Middle frontal gyrus (tissue), 1 donor: ENCODE data around the gene ACADVL.
"Not testable (repeated sequence)": the region's sequence is repeated elsewhere in the genome, so short reads cannot be mapped to it uniquely, and the experiment has no call there.

ENCODE experiments used
- DNase-seq: peaks from one replicate; pipeline ENCODE4 v3.0.0-alpha.2; 2015; ENCODE audit warnings: low spot score; ENCODE audit errors: extremely low spot score

Gene ACADVL

DNA sequence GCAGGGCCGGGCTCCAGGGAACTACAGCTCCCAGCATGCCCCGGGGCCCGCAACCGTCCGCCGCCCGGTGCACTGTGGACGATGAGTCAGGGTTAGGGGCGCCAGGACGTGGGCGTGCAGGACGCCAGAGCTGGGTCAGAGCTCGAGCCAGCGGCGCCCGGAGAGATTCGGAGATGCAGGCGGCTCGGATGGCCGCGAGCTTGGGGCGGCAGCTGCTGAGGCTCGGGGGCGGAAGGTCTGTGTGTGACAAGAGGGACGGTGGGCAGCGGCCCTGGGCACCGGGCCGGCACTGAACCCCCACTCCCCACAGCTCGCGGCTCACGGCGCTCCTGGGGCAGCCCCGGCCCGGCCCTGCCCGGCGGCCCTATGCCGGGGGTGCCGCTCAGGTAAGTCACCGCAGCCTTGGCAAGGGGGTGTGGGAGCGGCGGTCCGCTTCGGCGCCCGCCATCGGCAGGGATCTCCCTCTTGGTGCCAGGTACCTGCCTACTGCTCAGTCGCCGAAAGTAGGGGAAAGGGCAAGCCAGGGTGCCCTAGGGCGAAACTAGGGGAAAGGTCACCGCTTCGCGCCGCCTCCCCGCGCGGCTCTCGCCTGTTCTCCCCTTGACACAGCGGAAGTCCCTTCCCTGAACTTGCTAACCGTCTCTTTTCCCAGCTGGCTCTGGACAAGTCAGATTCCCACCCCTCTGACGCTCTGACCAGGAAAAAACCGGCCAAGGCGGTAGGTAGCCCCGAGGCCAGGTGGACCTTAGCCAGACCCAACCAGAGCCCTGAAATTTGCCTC is at the start of gene ACADVL, which contains the start of gene DLG4:
TSS of gene ACADVL (plus strand) at position 127 of the 781 bp plus-strand sequence. CDS start at position 174, 47 bp downstream.
TSS of gene DLG4 (minus strand) at position 25 of the 781 bp plus-strand sequence.
- DNase-seq: peak; percentile 88

DNA sequence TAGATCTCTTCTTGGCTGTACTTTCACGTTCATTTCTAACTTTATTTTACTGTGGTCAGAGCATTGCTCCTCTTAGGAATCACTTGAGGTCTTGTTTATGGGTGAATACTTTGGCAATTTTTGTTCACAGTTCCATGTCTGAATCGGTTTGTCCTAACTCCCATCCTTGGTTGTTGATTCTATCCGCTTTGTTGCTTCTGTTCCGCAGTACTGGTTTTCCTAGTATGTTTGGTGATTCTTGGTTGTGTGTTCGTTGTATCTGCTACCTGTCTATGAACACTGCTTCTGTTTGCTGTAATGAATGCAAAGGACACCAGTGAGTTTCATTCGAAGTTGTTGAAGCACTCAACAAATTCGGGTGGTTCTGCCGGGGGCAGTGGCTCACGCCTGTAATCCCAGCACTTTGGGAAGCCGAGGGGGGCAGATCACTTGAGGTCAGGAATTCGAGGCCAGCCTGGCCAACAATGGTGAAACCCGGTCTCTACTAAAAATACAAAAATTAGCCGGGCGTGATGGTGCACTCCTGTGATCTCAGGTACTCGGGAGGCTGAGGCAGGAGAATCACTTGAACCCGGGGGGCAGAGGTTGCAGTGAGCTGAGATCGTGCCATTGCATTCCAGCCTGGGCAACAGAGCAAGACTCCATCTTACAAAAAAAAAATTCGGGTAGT is 47.1 kb upstream of the ACADVL start:
- not testable (repeated sequence) for DNase-seq

DNA sequence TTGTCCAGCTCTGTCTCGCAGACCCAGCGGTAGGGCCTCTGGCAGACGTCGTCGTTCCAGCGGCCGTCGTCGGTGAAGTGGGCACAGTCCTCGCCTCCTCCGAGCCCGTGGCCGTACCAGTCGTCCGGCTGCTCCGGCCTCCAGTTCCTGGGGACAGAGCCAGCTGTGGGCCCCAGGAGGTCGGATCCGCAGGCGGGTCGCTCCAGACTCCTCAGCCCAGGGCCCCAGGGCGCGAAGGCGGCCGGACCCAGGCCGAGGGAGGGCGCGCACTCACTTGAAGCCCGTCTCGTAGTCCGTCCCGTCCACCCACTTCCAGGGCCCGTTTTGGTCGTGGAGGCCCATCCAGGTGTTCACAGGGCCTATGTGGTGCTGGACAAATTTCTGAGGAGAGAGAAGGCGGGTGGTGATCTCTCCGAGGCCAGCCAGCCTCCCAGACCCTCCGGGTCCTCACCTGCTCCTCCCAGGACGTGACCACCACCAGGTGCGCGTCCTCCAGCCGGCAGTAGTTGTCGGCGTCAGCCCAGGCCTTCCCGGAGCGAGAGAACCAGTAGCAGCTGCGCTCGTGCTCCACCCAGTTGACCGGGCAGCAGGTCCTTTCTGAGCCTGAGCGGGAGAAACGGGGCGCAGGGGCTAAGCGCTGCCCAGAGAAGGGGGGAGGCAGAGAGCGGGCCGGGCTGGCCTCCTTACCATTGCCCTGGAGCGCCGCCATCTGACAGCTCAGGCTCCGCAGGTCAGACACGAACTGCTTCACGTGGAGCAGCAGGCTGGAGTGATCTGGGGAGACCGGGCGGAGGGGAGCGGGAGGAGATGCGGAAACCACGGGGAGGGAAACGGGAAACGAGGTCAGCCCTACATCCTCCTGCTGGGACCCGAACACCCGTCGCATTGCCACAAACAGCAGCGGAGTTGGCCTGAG is 45.8 kb upstream of the ACADVL start:
- no peak for DNase-seq

DNA sequence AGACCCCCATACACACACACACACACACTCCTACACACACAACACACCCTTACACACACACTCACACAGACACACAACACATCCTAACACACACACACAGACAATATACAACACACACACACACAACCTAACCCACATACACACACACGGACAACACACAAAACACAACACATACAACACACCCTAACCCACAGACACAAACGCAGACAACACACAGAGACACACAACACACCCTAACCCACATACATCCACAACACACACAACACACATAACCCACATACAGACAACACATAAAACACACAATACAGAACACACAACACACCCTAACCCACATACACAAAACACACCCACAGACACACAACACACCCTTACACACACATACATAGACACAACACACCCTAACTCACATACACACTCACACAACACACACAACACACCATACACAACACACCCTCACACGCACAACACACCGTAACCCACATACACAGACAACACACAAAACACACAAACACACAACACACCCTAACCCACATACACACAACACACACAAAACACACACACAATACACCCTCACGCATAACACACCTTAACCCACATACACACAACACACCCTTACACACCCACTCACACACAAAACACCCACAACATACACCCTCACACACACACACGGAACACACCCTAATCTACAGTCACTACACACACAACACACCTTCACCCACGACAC is 45.0 kb upstream of the ACADVL start:
- no peak for DNase-seq

DNA sequence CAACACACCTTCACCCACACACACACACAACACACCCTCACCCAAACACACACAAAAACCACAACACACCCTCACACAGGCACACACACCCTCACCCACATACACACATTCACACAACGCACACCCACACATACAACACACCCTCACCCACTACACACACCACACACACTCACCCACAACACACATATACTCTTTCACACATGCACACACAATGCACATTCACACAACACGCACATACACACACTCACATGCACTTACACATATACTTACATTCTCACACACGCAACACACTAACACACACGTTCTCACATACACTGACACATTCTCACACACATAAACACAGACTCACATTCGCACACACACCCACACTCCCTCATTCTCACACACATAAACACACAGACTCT is 44.4 kb upstream of the ACADVL start:
- DNase-seq: no peak

DNA sequence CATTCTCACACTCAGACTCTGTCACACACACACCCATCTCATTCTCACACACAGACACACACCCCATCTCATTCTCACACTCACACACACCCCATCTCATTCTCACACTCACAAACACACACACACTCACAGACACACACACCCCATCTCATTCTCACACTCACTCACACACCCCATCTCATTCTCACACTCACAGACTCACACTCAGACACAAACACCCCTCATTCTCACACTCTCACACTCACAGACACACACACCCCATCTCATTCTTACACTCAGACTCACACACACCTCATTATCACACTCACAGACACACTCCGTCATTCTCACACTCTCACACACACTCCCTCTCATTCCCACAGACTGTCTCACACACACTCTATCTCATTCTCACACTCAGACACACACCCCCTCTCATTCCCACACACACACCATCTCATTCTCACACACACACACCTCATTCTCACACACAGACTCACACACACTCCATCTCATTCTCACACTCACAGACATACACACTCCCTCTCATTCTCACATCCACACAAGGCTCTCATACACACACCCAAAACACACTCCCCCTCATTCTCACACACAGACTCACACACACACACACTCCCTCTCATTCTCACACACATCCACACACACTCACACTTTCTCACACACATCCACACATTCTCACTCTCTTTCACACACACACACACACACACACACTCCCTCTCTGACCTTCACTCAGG is 43.5 kb upstream of the ACADVL start:
- no peak for DNase-seq

DNA sequence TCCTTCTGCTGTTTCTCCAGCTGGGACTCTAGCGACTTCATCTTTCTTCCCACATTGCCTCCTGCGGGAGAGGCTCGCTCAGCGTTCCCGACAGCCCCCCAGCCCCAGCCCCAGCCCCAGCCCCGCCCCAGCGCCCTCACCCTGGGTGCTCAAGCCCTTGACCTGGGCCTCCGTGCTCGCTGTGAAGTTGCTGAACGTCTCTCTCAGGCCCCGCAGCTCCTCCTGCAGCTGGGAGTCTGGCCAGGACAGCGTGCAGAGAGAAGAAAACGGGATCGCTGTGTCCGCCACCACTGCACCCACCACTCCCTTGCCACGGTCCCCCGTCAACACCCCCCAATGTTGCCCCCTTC is 42.9 kb upstream of the ACADVL start:
- no peak for DNase-seq

DNA sequence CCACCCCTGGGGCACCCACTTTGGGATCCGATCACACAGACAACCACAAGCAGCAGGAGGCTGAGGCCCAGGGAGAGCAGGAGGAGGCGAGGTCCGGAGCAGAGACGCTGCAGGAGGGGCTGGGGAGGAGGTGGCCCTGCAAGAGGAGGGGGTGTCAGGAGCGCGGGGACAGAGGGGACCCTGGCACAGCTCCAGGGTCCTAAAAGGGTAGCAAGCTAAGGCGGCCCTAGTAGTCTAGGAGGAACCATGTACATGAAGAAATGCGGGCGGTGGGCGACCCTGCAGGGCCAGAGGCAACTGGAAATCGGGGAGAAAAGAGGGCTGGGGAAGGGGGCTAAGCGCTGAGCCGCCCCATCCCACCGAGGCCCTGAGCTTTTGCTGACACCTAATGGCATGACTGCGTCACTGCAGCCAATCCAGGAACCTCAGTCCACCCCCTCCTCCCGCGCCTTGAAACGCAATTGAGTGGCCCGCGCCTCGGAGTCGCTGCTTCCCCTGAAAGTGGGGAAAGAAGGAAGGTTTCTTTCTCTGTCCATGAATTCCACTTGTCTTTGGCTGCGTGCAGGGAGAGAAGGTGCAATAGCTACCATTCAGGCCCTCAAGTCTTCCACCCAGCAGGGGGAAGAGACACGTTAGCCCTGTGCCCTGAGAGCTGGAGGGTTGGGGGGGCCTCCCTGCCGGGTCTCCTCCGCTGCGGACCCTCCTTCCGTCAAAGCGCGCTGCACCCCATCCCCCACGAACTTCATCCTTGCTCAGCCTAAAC is 42.4 kb upstream of the ACADVL start:
- DNase-seq: peak; percentile 72

DNA sequence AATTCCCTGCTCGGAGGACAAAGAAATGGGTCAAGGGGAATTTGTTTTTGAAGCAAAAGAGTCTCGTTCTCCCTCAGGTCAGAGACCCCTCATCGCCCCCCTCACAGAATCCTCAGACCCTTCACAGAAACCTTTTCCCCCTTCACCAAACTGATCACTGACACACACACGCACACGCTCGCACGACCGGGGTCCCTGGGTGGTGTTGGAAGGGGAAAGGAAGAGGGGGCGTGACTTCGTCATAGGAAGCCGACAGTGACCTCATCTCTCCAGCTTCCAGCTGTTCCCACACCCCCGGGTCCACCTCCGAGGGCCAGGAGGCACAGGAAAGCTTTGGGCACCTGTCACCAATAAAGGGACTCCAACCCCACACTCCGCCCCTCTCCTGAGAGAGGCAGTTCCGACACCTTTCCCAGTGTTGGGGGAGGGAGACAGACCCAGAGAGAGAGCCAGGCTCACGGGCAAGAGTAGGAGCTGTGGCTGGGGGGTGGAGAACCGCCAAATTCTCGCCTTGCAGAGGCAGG is 41.7 kb upstream of the ACADVL start:
- no peak for DNase-seq

DNA sequence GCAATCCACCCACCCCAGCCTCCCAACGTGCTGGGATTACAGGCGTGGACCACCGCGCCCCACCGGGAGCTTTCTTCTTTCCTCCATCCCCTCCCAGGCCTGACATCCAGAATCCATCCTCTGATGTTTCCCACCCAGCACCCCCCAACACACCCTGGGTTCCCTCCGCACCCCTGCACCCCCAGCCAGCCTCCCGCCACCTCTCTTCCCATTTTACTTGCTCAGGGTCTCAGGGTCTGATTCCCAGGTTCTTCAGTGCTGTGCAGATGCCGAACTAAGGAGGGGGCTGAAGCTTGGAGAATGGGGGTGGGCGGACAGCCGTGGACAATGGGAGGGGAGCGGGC is 40.8 kb upstream of the ACADVL start:
- no peak for DNase-seq

DNA sequence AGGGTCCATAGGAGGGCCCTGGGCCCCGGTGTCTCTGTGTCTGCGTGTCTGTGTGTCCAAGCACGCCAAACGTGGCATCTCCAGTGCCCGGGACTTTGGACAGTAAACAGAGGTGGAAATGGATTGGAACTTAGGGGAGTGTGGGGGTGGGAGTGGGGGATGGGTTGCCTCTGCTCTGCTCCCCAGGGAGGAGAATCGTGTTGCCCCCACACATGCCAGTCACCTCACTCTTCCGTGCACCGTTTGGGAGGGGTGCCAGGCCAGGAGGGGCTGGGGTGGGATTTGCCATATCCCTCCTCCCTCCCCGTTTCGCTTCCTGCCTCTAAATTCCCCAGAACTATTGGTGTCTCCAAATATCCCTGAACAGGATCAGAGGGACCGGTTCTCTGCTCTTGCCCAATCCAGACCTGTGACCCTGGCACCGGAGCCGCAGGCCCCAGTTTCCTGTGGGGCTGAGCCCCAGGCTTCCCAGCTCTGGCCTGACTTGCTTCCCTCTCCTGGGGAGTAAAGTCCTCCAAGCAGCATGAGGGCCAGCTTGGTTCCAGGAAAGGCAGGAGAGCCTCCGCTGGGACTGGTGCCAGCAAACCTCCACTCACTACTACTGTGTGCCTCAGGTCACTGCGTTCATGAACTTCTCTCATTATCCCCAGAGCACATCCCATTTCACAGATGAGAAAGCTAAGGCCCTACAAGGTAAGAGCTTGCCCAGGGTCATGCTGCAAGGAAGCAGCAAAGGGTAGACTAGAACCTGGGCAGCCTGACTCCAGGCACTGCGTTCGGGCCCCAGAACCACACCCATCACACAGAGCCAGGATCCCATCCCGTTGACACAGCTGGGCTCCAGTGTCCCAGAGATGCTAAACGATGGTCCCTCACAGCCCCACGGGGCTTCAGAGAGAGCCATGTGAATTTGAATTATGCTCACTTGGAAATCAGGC is 40.2 kb upstream of the ACADVL start, which contains the start of gene ASGR1:
TSS of gene ASGR1 (minus strand) at position 54 of the 938 bp plus-strand sequence. CDS start 807 bp downstream, outside the sequence.
- no peak for DNase-seq

DNA sequence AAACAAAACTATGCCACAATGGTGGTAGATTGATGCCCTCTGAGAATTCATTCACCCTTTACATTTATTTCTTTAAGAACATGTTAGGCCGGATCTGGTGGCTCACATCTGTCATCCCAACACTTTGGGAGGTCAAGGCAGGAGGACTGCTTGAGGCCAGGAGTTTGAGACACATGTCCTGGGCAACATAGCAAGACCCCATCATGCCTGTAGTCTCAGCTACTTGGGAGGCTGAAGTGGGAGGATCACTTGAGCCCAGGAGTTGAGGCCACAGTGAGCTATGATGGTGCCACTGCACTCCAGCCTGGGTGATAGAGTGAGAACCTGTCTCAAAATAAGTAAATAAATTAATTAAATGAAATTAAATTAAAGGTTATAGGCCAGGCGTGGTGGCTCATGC is 37.6 kb upstream of the ACADVL start:
- not testable (repeated sequence) for DNase-seq

DNA sequence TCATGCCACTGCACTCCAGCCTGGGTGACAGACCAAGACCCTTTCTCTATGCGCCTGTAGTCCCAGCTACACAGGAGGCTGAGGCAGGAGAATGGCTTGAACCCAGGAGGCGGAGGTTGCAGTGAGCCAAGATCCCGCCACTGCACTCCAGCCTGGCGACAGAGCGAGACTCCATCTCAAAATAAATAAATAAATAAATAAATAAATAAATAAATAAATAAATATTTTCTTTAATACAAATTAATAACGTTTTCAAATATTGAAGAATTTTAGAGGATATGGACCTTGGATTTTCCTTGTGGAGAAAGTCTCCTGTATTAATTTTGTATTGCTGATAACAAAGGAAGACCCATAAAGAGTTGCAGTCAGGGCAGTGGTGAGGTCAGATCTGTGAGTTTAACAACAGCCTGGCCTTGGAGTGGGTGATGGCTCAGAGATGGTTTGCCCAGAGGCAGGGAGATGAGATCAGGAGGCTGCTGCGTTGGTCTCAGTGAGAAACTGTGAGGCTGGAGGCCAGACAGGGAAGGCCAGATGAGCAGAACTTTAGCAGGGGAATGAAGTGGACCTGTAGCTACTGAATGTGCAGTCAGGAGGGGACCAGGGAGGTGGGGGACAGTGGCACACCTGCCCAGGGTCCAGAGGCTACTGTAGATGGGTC is 36.2 kb upstream of the ACADVL start:
- DNase-seq: no peak

DNA sequence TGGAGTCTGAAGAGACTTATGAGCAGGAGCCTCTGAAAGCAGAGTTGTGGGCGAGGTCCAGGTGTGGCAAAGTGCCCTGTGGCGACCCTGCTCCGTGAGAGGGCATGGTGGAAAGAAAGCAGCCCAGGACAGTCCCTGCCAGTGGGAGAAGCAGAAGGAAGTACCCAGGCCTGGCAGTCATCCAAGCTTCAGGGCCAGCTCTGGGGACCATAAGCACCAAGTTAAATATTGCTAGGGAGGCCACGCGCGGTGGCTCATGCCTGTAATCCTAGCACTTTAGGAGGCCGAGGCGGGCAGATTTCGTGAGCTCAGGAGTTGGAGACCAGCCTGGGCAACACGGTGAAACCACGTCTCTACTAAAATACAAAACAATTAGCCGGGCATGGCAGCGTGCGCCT is 35.6 kb upstream of the ACADVL start:
- no peak for DNase-seq

DNA sequence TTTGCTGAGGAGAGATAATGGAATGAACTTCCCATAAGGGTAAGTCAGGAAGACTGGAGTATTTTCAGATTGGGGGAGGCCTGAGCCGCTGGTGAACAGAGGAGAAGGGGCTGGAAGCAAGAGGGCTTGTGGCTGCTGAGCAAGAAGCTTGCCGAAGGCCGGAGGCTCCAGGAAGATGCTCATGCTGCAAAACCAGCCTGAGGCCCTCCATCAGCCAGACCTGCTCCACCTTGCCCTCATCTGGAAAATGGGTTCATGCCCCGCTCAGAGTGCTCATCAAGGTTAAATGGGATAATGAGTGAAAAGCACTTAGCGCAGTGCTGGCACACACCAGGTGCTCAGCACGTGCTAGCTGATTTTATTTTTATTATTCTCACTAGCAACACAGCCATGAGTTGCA is 35.1 kb upstream of the ACADVL start:
- DNase-seq: no peak

DNA sequence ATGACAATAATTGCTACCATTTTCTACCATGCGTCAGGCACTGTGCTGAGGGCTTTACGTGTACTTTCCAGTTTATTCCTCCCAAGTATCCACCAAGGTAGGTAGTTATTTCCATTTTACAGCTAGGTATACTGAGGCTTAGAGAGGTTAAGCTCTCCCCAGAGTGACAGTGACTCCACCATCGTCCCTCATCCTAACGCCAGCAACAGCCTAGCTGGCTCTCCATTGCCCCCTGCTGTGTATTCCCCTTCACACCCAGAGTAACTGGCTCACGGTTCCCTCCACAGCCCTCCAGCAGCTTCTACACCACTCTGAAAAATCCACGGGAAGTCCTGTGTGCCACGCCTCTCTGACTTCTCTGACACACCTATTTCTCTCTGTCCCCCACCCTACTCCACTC is 33.5 kb upstream of the ACADVL start:
- DNase-seq: no peak

DNA sequence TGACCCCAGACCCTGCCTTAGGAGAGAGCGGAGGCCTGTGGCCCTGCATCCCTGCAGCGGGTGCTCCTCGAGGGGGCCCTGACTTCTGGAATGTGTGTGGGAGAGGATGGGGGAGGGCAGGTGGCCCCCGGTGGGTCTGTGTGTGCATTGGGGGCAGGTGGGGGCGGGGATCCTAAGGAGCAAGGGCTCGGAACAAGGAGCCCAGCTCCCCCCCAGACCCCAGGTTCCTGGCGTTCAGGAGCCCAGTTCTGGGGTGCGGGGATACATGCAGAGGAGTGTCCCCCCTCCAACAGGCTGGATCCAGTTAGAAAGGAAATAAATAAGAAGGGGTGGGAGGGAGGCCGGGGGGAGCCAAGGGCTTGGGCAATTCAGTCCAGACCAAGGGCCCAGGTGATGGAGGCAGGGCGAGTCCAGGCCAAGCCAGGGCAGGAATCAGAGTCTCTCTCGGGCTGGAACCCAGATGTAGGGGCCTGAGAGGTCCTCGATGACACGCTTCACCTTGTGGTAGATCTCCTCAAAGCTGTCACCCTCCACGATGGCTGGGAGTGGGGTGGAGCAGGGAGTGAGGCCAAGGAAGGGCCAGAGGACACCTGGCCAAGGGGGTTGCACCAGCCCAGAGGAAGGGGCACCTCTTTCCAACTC is 29.3 kb upstream of the ACADVL start:
- DNase-seq: no peak
